ENCODE data around the gene DAG1.

The DAG1 gene

GRCh38 chr3:49501842-49502241, 31.8 kb downstream of the DAG1 start:
- H3K9me3 ChIP-seq (ENCODE audit: control insufficient read depth, low read length), result no peaks in the 10 kb centered on the region
- H3K9ac ChIP-seq (ENCODE audit: low read length), result no peak overlapping the region
- no peaks in the 10 kb centered on the region for H3K36me3 ChIP-seq (ENCODE audit: control insufficient read depth, insufficient read depth, low read length)
- peaks cover 38% of the 10 kb centered on the region for H3K4me1 ChIP-seq (ENCODE audit: control insufficient read depth, insufficient read depth, low read length)
- no peaks in the 10 kb centered on the region for H3K27me3 ChIP-seq (ENCODE audit: control insufficient read depth, insufficient read depth, low read length)
- no peak overlapping the region for H3K4me3 ChIP-seq (ENCODE audit: low read length)

GRCh38 chr3:49506906-49507305, 36.8 kb downstream of the DAG1 start:
- no peak overlapping the region for H3K9ac ChIP-seq (ENCODE audit: low read length)
- H3K4me3 ChIP-seq (ENCODE audit: low read length), result no peak overlapping the region
- no peaks in the 10 kb centered on the region for H3K9me3 ChIP-seq (ENCODE audit: control insufficient read depth, low read length)
- H3K4me1 ChIP-seq (ENCODE audit: control insufficient read depth, insufficient read depth, low read length), result no peaks in the 10 kb centered on the region
- H3K36me3 ChIP-seq (ENCODE audit: control insufficient read depth, insufficient read depth, low read length), result no peaks in the 10 kb centered on the region
- no peaks in the 10 kb centered on the region for H3K27me3 ChIP-seq (ENCODE audit: control insufficient read depth, insufficient read depth, low read length)

GRCh38 chr3:49509028-49509561, 39.0 kb downstream of the DAG1 start:
- Histone ChIP-seq H3K4me1 (ENCODE audit: control insufficient read depth, insufficient read depth, low read length) (peaks cover 8% of the 10 kb centered on the region), H3K27me3 (ENCODE audit: control insufficient read depth, insufficient read depth, low read length) (no peaks in the 10 kb centered on the region), H3K9ac (ENCODE audit: low read length) (no peak overlapping the region), H3K9me3 (ENCODE audit: control insufficient read depth, low read length) (no peaks in the 10 kb centered on the region), H3K4me3 (ENCODE audit: low read length) (no peak overlapping the region), H3K36me3 (ENCODE audit: control insufficient read depth, insufficient read depth, low read length) (no peaks in the 10 kb centered on the region)

GRCh38 chr3:49511639-49512038, 41.6 kb downstream of the DAG1 start:
- Histone ChIP-seq H3K27me3 (ENCODE audit: control insufficient read depth, insufficient read depth, low read length) (no peaks in the 10 kb centered on the region), H3K4me1 (ENCODE audit: control insufficient read depth, insufficient read depth, low read length) (peaks cover 8% of the 10 kb centered on the region), H3K9ac (ENCODE audit: low read length) (no peak overlapping the region), H3K4me3 (ENCODE audit: low read length) (no peak overlapping the region), H3K9me3 (ENCODE audit: control insufficient read depth, low read length) (no peaks in the 10 kb centered on the region), H3K36me3 (ENCODE audit: control insufficient read depth, insufficient read depth, low read length) (peaks cover 4% of the 10 kb centered on the region)

GRCh38 chr3:49512781-49513355, 42.8 kb downstream of the DAG1 start:
- Histone ChIP-seq H3K27me3 (ENCODE audit: control insufficient read depth, insufficient read depth, low read length) (no peaks in the 10 kb centered on the region), H3K36me3 (ENCODE audit: control insufficient read depth, insufficient read depth, low read length) (peaks cover 4% of the 10 kb centered on the region), H3K9ac (ENCODE audit: low read length) (no peak overlapping the region), H3K9me3 (ENCODE audit: control insufficient read depth, low read length) (no peaks in the 10 kb centered on the region), H3K4me1 (ENCODE audit: control insufficient read depth, insufficient read depth, low read length) (peaks cover 8% of the 10 kb centered on the region), H3K4me3 (ENCODE audit: low read length) (no peak overlapping the region)

- H3K4me1 ChIP-seq (ENCODE audit: control insufficient read depth, insufficient read depth, low read length), result peaks cover 8% of the 10 kb centered on the region
- no peak overlapping the region for H3K4me3 ChIP-seq (ENCODE audit: low read length)
- H3K9me3 ChIP-seq (ENCODE audit: control insufficient read depth, low read length), result no peaks in the 10 kb centered on the region
- H3K36me3 ChIP-seq (ENCODE audit: control insufficient read depth, insufficient read depth, low read length), result peaks cover 4% of the 10 kb centered on the region
- H3K27me3 ChIP-seq (ENCODE audit: control insufficient read depth, insufficient read depth, low read length), result no peaks in the 10 kb centered on the region
- H3K9ac ChIP-seq (ENCODE audit: low read length), result no peak overlapping the region
These were observed 43.5 kb downstream of the DAG1 start for GRCh38 chr3:49513494-49514124.

- peaks cover 4% of the 10 kb centered on the region for H3K36me3 ChIP-seq (ENCODE audit: control insufficient read depth, insufficient read depth, low read length)
- no peak overlapping the region for H3K4me3 ChIP-seq (ENCODE audit: low read length)
- H3K9me3 ChIP-seq (ENCODE audit: control insufficient read depth, low read length), result no peaks in the 10 kb centered on the region
- H3K4me1 ChIP-seq (ENCODE audit: control insufficient read depth, insufficient read depth, low read length), result peaks cover 8% of the 10 kb centered on the region
- H3K9ac ChIP-seq (ENCODE audit: low read length), result no peak overlapping the region
- no peaks in the 10 kb centered on the region for H3K27me3 ChIP-seq (ENCODE audit: control insufficient read depth, insufficient read depth, low read length)
These were observed 47.9 kb downstream of the DAG1 start for GRCh38 chr3:49518016-49518415.

- Histone ChIP-seq H3K9me3 (ENCODE audit: control insufficient read depth, low read length) (no peaks in the 10 kb centered on the region), H3K9ac (ENCODE audit: low read length) (no peak overlapping the region), H3K36me3 (ENCODE audit: control insufficient read depth, insufficient read depth, low read length) (peaks cover 4% of the 10 kb centered on the region), H3K4me1 (ENCODE audit: control insufficient read depth, insufficient read depth, low read length) (peaks cover 5% of the 10 kb centered on the region), H3K4me3 (ENCODE audit: low read length) (no peak overlapping the region), H3K27me3 (ENCODE audit: control insufficient read depth, insufficient read depth, low read length) (no peaks in the 10 kb centered on the region)
These were observed 48.4 kb downstream of the DAG1 start for GRCh38 chr3:49518441-49518840.

- no peaks in the 10 kb centered on the region for H3K9me3 ChIP-seq (ENCODE audit: control insufficient read depth, low read length)
- H3K4me3 ChIP-seq (ENCODE audit: low read length), result no peak overlapping the region
- H3K27me3 ChIP-seq (ENCODE audit: control insufficient read depth, insufficient read depth, low read length), result no peaks in the 10 kb centered on the region
- H3K36me3 ChIP-seq (ENCODE audit: control insufficient read depth, insufficient read depth, low read length), result peaks cover 4% of the 10 kb centered on the region
- H3K4me1 ChIP-seq (ENCODE audit: control insufficient read depth, insufficient read depth, low read length), result peaks cover 2% of the 10 kb centered on the region
- H3K9ac ChIP-seq (ENCODE audit: low read length), result no peak overlapping the region
These were observed 49.2 kb downstream of the DAG1 start for GRCh38 chr3:49519296-49519695.

- Histone ChIP-seq H3K36me3 (ENCODE audit: control insufficient read depth, insufficient read depth, low read length) (peaks cover 4% of the 10 kb centered on the region), H3K4me1 (ENCODE audit: control insufficient read depth, insufficient read depth, low read length) (peaks cover 5% of the 10 kb centered on the region), H3K9ac (ENCODE audit: low read length) (no peak overlapping the region), H3K27me3 (ENCODE audit: control insufficient read depth, insufficient read depth, low read length) (no peaks in the 10 kb centered on the region), H3K4me3 (ENCODE audit: low read length) (no peak overlapping the region), H3K9me3 (ENCODE audit: control insufficient read depth, low read length) (no peaks in the 10 kb centered on the region)
These were observed 49.9 kb downstream of the DAG1 start for GRCh38 chr3:49519916-49520385.

- no peaks in the 10 kb centered on the region for H3K9me3 ChIP-seq (ENCODE audit: control insufficient read depth, low read length)
- no peaks in the 10 kb centered on the region for H3K36me3 ChIP-seq (ENCODE audit: control insufficient read depth, insufficient read depth, low read length)
- no peak overlapping the region for H3K4me3 ChIP-seq (ENCODE audit: low read length)
- H3K9ac ChIP-seq (ENCODE audit: low read length), result no peak overlapping the region
- H3K4me1 ChIP-seq (ENCODE audit: control insufficient read depth, insufficient read depth, low read length), result peaks cover 5% of the 10 kb centered on the region
- H3K27me3 ChIP-seq (ENCODE audit: control insufficient read depth, insufficient read depth, low read length), result no peaks in the 10 kb centered on the region
These were observed 54.0 kb downstream of the DAG1 start for GRCh38 chr3:49523756-49524747.

- no peak overlapping the region for H3K9ac ChIP-seq (ENCODE audit: low read length)
- H3K4me1 ChIP-seq (ENCODE audit: control insufficient read depth, insufficient read depth, low read length), result peaks cover 2% of the 10 kb centered on the region
- no peak overlapping the region for H3K4me3 ChIP-seq (ENCODE audit: low read length)
- peaks cover 14% of the 10 kb centered on the region for H3K36me3 ChIP-seq (ENCODE audit: control insufficient read depth, insufficient read depth, low read length)
- H3K27me3 ChIP-seq (ENCODE audit: control insufficient read depth, insufficient read depth, low read length), result no peaks in the 10 kb centered on the region
- H3K9me3 ChIP-seq (ENCODE audit: control insufficient read depth, low read length), result no peaks in the 10 kb centered on the region
These were observed 59.5 kb downstream of the DAG1 start for GRCh38 chr3:49529567-49529966.
